IPS-18c (cell line): ENCODE results near the gene ANO9.
"Not testable (repeated sequence)": the region's sequence is repeated elsewhere in the genome, so short reads cannot be mapped to it uniquely, and the experiment has no call there.

Source experiments
- H3K4me3 ChIP-seq: 2 replicates; pipeline ENCODE4 v1.7.0; 2013; ENCODE audit warnings: low read depth, mild to moderate bottlenecking, low read length, moderate library complexity; ENCODE audit not compliant: insufficient read depth
- H3K9me3 ChIP-seq: one replicate; pipeline ENCODE4 v1.6.1; 2013; ENCODE audit warnings: mild to moderate bottlenecking, low read length, moderate library complexity; ENCODE audit not compliant: control insufficient read depth, insufficient read depth

Gene ANO9

GRCh38 chr11:390175-390574, 51.6 kb downstream of the ANO9 start:
- peaks cover 2% of the 10 kb centered on the region for H3K9me3 ChIP-seq

GRCh38 chr11:389369-389768, 52.4 kb downstream of the ANO9 start:
- not testable (repeated sequence) for H3K4me3 ChIP-seq, H3K9me3 ChIP-seq

More at GRCh38 chr11:390175-390574, 51.6 kb downstream of the ANO9 start:
- no peak overlapping the region for H3K4me3 ChIP-seq

- Histone ChIP-seq H3K4me3 (no peak overlapping the region), H3K9me3 (peaks cover 4% of the 10 kb centered on the region)
Observed at GRCh38 chr11:387193-387793, 54.5 kb downstream of the ANO9 start.

- Histone ChIP-seq H3K4me3 (no peak overlapping the region), H3K9me3 (peaks cover 4% of the 10 kb centered on the region)
Observed at GRCh38 chr11:386483-386882, 55.3 kb downstream of the ANO9 start.

- H3K4me3 ChIP-seq, result no peak overlapping the region
- H3K9me3 ChIP-seq, result peaks cover 4% of the 10 kb centered on the region
Observed at GRCh38 chr11:385594-386351, 56.0 kb downstream of the ANO9 start.

- Histone ChIP-seq H3K4me3 (no peak overlapping the region), H3K9me3 (peaks cover 4% of the 10 kb centered on the region)
Observed at GRCh38 chr11:384511-384910, 57.3 kb downstream of the ANO9 start.

- no peak overlapping the region for H3K4me3 ChIP-seq
- H3K9me3 ChIP-seq, result peaks cover 4% of the 10 kb centered on the region
Observed at GRCh38 chr11:383431-383830, 58.4 kb downstream of the ANO9 start.

GRCh38 chr11:382081-382629, 59.7 kb downstream of the ANO9 start:
- no peak overlapping the region for H3K4me3 ChIP-seq
- H3K9me3 ChIP-seq, result peaks cover 4% of the 10 kb centered on the region

- peaks cover 4% of the 10 kb centered on the region for H3K9me3 ChIP-seq
- no peak overlapping the region for H3K4me3 ChIP-seq
Observed at GRCh38 chr11:381501-382072, 60.2 kb downstream of the ANO9 start.

GRCh38 chr11:380996-381395, 60.8 kb downstream of the ANO9 start:
- Histone ChIP-seq H3K9me3 (peaks cover 4% of the 10 kb centered on the region), H3K4me3 (no peak overlapping the region)

- Histone ChIP-seq H3K9me3 (peaks cover 3% of the 10 kb centered on the region), H3K4me3 (no peak overlapping the region)
Observed at GRCh38 chr11:380491-380890, 61.3 kb downstream of the ANO9 start.

GRCh38 chr11:380095-380480, 61.7 kb downstream of the ANO9 start:
- no peak overlapping the region for H3K4me3 ChIP-seq

GRCh38 chr11:379205-380094, 62.4 kb downstream of the ANO9 start:
- peaks cover 2% of the 10 kb centered on the region for H3K9me3 ChIP-seq
- H3K4me3 ChIP-seq, result no peak overlapping the region

More at GRCh38 chr11:380095-380480, 61.7 kb downstream of the ANO9 start:
- peaks cover 2% of the 10 kb centered on the region for H3K9me3 ChIP-seq

GRCh38 chr11:377883-378500, 63.8 kb downstream of the ANO9 start:
- H3K4me3 ChIP-seq, result no peak overlapping the region
- no peaks in the 10 kb centered on the region for H3K9me3 ChIP-seq

- Histone ChIP-seq H3K4me3 (no peak overlapping the region), H3K9me3 (no peaks in the 10 kb centered on the region)
Observed at GRCh38 chr11:377174-377865, 64.5 kb downstream of the ANO9 start.

GRCh38 chr11:376531-377173, 65.2 kb downstream of the ANO9 start:
- Histone ChIP-seq H3K4me3 (no peak overlapping the region), H3K9me3 (no peaks in the 10 kb centered on the region)
